ENCODE measurements around the gene KLF6. TPM values are rescaled to one million over a fixed set of nuclear protein-coding genes. Genes with fewer than 3 reads are reported as not detected.

KLF6 gene
- total and polyA plus RNA-seq, 2 experiments from 2014 or later, result 19.6 to 35.4 TPM

DNA sequence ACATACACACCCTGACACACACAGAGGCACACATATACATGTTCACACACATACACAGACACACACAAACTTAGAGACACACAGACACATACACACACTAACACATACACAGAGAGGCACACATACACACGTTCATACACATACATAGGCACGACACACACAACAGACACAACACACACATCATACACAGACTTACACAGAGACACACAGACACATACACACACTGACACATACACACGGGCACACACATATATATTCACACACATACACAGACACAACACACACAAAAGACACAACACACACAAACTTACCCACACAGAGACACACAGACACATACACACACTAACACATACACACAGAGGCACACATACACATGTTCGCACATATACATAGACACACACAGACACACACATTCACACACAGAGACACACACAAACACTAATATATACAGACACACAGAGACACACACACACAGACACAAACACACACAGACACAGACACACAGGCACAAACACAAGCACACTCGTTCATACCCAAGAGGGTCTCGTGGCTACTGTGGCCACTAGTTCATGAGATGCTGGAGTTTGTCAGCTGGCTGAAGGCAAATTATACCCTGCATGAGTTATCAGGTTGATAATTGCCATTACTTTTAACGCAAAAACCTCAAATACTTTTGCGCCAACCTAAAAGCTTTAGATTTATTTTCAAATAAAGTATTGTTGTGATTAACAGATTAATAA lies 17.7 kb upstream of the KLF6 start:
- no peak overlapping the region for H3K4me2 ChIP-seq
- no peak overlapping the region for H3K27ac ChIP-seq (ENCODE audit: low read depth)

More for the DNA sequence above, 17.7 kb upstream of the KLF6 start:
- H3K9me2 ChIP-seq (ENCODE audit: insufficient read depth), result peaks cover 3% of the 10 kb centered on the region; the same call in 1 of the 2 replicates
- no peaks in the 10 kb centered on the region for H3K27me3 ChIP-seq (ENCODE audit: insufficient read depth)
- no peaks in the 10 kb centered on the region for H3K79me2 ChIP-seq (replicated peaks; ENCODE audit: insufficient read depth)
- peaks cover 1% of the 10 kb centered on the region for H3K27me3 Mint-ChIP-seq (ENCODE audit: insufficient read depth, low read depth, poor library complexity)
- peaks cover 10% of the 10 kb centered on the region for H3K4me1 ChIP-seq (ENCODE audit: insufficient read depth)
- no peaks in the 10 kb centered on the region for H3K36me3 Mint-ChIP-seq (ENCODE audit: low read depth)
- no peak overlapping the region for H2AFZ ChIP-seq
- no peaks in the 10 kb centered on the region; the same call in 2 of the 3 replicates for H3K9me3 Mint-ChIP-seq
- H3F3A ChIP-seq (replicated peaks; ENCODE audit: low read depth), result no peaks in the 10 kb centered on the region
- no peak overlapping the region for H3K4me3 Mint-ChIP-seq
- no peak overlapping the region for H3K4me3 ChIP-seq
- H3K27ac Mint-ChIP-seq, result no peak overlapping the region
- H4K20me1 ChIP-seq (replicated peaks; ENCODE audit: insufficient read depth), result no peaks in the 10 kb centered on the region
- TF ChIP-seq, protein P1, sequence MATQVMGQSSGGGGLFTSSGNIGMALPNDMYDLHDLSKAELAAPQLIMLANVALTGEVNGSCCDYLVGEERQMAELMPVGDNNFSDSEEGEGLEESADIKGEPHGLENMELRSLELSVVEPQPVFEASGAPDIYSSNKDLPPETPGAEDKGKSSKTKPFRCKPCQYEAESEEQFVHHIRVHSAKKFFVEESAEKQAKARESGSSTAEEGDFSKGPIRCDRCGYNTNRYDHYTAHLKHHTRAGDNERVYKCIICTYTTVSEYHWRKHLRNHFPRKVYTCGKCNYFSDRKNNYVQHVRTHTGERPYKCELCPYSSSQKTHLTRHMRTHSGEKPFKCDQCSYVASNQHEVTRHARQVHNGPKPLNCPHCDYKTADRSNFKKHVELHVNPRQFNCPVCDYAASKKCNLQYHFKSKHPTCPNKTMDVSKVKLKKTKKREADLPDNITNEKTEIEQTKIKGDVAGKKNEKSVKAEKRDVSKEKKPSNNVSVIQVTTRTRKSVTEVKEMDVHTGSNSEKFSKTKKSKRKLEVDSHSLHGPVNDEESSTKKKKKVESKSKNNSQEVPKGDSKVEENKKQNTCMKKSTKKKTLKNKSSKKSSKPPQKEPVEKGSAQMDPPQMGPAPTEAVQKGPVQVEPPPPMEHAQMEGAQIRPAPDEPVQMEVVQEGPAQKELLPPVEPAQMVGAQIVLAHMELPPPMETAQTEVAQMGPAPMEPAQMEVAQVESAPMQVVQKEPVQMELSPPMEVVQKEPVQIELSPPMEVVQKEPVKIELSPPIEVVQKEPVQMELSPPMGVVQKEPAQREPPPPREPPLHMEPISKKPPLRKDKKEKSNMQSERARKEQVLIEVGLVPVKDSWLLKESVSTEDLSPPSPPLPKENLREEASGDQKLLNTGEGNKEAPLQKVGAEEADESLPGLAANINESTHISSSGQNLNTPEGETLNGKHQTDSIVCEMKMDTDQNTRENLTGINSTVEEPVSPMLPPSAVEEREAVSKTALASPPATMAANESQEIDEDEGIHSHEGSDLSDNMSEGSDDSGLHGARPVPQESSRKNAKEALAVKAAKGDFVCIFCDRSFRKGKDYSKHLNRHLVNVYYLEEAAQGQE (IDR thresholded peaks at IDR 0.05; ENCODE audit: unreplicated experiment), result no peak
- no peak for TF ChIP-seq ZNF331 (CRISPR knock-in tag; IDR thresholded peaks at IDR 0.05; ENCODE audit: low read depth)
- TF ChIP-seq POLR2AphosphoS5 (IDR thresholded peaks at IDR 0.05; ENCODE audit: low read depth), result no peak
- TF ChIP-seq ETS1 (IDR thresholded peaks at IDR 0.05), result no peak
- TF ChIP-seq, protein P2, sequence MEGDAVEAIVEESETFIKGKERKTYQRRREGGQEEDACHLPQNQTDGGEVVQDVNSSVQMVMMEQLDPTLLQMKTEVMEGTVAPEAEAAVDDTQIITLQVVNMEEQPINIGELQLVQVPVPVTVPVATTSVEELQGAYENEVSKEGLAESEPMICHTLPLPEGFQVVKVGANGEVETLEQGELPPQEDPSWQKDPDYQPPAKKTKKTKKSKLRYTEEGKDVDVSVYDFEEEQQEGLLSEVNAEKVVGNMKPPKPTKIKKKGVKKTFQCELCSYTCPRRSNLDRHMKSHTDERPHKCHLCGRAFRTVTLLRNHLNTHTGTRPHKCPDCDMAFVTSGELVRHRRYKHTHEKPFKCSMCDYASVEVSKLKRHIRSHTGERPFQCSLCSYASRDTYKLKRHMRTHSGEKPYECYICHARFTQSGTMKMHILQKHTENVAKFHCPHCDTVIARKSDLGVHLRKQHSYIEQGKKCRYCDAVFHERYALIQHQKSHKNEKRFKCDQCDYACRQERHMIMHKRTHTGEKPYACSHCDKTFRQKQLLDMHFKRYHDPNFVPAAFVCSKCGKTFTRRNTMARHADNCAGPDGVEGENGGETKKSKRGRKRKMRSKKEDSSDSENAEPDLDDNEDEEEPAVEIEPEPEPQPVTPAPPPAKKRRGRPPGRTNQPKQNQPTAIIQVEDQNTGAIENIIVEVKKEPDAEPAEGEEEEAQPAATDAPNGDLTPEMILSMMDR (conservative IDR thresholded peaks at IDR 0.05; ENCODE audit: low read depth in 2 of 2), result no peak
- TF ChIP-seq CREB1 (CRISPR knock-in tag; IDR thresholded peaks at IDR 0.05; ENCODE audit: low read depth), result no peak
- no peak for TF ChIP-seq STAT1 (IDR thresholded peaks at IDR 0.05; ENCODE audit: unreplicated experiment)
- TF ChIP-seq EZH2 (IDR thresholded peaks at IDR 0.05; ENCODE audit: low read depth, unreplicated experiment), result no peak
- TF ChIP-seq ZNF114 (CRISPR knock-in tag; IDR thresholded peaks at IDR 0.05), result no peak
- TF ChIP-seq, protein P3, sequence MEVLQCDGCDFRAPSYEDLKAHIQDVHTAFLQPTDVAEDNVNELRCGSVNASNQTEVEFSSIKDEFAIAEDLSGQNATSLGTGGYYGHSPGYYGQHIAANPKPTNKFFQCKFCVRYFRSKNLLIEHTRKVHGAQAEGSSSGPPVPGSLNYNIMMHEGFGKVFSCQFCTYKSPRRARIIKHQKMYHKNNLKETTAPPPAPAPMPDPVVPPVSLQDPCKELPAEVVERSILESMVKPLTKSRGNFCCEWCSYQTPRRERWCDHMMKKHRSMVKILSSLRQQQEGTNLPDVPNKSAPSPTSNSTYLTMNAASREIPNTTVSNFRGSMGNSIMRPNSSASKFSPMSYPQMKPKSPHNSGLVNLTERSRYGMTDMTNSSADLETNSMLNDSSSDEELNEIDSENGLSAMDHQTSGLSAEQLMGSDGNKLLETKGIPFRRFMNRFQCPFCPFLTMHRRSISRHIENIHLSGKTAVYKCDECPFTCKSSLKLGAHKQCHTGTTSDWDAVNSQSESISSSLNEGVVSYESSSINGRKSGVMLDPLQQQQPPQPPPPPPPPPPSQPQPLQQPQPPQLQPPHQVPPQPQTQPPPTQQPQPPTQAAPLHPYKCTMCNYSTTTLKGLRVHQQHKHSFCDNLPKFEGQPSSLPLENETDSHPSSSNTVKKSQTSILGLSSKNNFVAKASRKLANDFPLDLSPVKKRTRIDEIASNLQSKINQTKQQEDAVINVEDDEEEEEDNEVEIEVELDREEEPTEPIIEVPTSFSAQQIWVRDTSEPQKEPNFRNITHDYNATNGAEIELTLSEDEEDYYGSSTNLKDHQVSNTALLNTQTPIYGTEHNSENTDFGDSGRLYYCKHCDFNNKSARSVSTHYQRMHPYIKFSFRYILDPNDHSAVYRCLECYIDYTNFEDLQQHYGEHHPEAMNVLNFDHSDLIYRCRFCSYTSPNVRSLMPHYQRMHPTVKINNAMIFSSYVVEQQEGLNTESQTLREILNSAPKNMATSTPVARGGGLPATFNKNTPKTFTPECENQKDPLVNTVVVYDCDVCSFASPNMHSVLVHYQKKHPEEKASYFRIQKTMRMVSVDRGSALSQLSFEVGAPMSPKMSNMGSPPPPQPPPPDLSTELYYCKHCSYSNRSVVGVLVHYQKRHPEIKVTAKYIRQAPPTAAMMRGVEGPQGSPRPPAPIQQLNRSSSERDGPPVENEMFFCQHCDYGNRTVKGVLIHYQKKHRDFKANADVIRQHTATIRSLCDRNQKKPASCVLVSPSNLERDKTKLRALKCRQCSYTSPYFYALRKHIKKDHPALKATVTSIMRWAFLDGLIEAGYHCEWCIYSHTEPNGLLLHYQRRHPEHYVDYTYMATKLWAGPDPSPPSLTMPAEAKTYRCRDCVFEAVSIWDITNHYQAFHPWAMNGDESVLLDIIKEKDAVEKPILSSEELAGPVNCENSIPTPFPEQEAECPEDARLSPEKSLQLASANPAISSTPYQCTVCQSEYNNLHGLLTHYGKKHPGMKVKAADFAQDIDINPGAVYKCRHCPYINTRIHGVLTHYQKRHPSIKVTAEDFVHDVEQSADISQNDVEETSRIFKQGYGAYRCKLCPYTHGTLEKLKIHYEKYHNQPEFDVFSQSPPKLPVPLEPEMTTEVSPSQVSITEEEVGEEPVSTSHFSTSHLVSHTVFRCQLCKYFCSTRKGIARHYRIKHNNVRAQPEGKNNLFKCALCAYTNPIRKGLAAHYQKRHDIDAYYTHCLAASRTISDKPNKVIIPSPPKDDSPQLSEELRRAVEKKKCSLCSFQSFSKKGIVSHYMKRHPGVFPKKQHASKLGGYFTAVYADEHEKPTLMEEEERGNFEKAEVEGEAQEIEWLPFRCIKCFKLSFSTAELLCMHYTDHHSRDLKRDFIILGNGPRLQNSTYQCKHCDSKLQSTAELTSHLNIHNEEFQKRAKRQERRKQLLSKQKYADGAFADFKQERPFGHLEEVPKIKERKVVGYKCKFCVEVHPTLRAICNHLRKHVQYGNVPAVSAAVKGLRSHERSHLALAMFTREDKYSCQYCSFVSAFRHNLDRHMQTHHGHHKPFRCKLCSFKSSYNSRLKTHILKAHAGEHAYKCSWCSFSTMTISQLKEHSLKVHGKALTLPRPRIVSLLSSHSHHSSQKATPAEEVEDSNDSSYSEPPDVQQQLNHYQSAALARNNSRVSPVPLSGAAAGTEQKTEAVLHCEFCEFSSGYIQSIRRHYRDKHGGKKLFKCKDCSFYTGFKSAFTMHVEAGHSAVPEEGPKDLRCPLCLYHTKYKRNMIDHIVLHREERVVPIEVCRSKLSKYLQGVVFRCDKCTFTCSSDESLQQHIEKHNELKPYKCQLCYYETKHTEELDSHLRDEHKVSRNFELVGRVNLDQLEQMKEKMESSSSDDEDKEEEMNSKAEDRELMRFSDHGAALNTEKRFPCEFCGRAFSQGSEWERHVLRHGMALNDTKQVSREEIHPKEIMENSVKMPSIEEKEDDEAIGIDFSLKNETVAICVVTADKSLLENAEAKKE (CRISPR knock-in tag; IDR thresholded peaks at IDR 0.05), result no peak
- no peak for TF ChIP-seq NANOG (IDR thresholded peaks at IDR 0.05; ENCODE audit: borderline replicate concordance)
- no peak for TF ChIP-seq JUNB (IDR thresholded peaks at IDR 0.05; ENCODE audit: unreplicated experiment)
- TF ChIP-seq EZH2phosphoT487 (IDR thresholded peaks at IDR 0.05; ENCODE audit: unreplicated experiment), result no peak
- H3K4me1 Mint-ChIP-seq, result peaks cover 31% of the 10 kb centered on the region
- H3K36me3 ChIP-seq (ENCODE audit: insufficient read depth), result no peaks in the 10 kb centered on the region
- no peak for ATAC-seq
- DNase-seq (ENCODE audit: low spot score), result no peak
